ENCODE data around the gene OR9G1.

The OR9G1 gene

GRCh38 chr11:56740886-56741285, 42.0 kb downstream of the OR9G1 start:
- no peak overlapping the region for H3K27ac Mint-ChIP-seq
- H3K27me3 Mint-ChIP-seq = no peaks in the 10 kb centered on the region
- H3K4me3 Mint-ChIP-seq = no peak overlapping the region
- H3K4me1 Mint-ChIP-seq = no peaks in the 10 kb centered on the region
- H3K9me3 Mint-ChIP-seq = peaks cover 9% of the 10 kb centered on the region
- H3K36me3 Mint-ChIP-seq (ENCODE audit: low read depth) = no peaks in the 10 kb centered on the region
- ATAC-seq = no peak
- no peak for DNase-seq

- H3K27ac Mint-ChIP-seq = no peak within 1 kb of the TSS
- no peaks in the 10 kb centered on the region for H3K27me3 Mint-ChIP-seq
- no peaks in the 10 kb centered on the region for H3K4me1 Mint-ChIP-seq
- no peaks in the 10 kb centered on the region for H3K9me3 Mint-ChIP-seq
- ATAC-seq (no peak), DNase-seq (no peak)
- no peak within 1 kb of the TSS for H3K4me3 Mint-ChIP-seq
- H3K36me3 Mint-ChIP-seq (ENCODE audit: low read depth) = no peaks in the 10 kb centered on the region
Observed at GRCh38 chr11:56748597-56748996, 49.7 kb downstream of the OR9G1 start, which contains the start of gene OR9G4. Gene OR9G4, minus strand, starts transcription at chr11:56748697. Its CDS starts 4,931 bp downstream, at chr11:56743766.

GRCh38 chr11:56750190-56750589, 51.3 kb downstream of the OR9G1 start:
- ATAC-seq (no peak), DNase-seq (no peak)
- no peaks in the 10 kb centered on the region for H3K4me1 Mint-ChIP-seq
- no peaks in the 10 kb centered on the region for H3K36me3 Mint-ChIP-seq (ENCODE audit: low read depth)
- no peaks in the 10 kb centered on the region for H3K27me3 Mint-ChIP-seq
- H3K4me3 Mint-ChIP-seq = no peak overlapping the region
- no peaks in the 10 kb centered on the region for H3K9me3 Mint-ChIP-seq
- no peak overlapping the region for H3K27ac Mint-ChIP-seq

GRCh38 chr11:56751480-56751879, 52.6 kb downstream of the OR9G1 start:
- no peak overlapping the region for H3K4me3 Mint-ChIP-seq
- no peaks in the 10 kb centered on the region for H3K9me3 Mint-ChIP-seq
- H3K27me3 Mint-ChIP-seq = no peaks in the 10 kb centered on the region
- H3K27ac Mint-ChIP-seq = no peak overlapping the region
- ATAC-seq = no peak
- DNase-seq = no peak
- H3K36me3 Mint-ChIP-seq (ENCODE audit: low read depth) = no peaks in the 10 kb centered on the region
- no peaks in the 10 kb centered on the region for H3K4me1 Mint-ChIP-seq

Data from activated naive CD8-positive, alpha-beta T cell treated with anti-CD3 and anti-CD28 coated beads, Interleukin-2, amount 50 U/mL, for 24 hours (primary cell).